K562 (cell line): ENCODE results near the gene USH1G. TPM values are rescaled to one million over a fixed set of nuclear protein-coding genes. Genes with fewer than 3 reads are reported as not detected.
A peak's percentile ranks its signal among the peaks of the same experiment; 100 is the strongest.

ENCODE experiments used
- C11orf30 ChIP-seq: fragments of 450-650 bp; IDR thresholded peaks from 2 replicates; pipeline ENCODE4 v1.6.1; 2016; ENCODE audit warnings: low read depth, mild to moderate bottlenecking
- DLX4 ChIP-seq: fragments of 250-450 bp; sonication (Bioruptor Pico); IDR thresholded peaks from 2 replicates; pipeline ENCODE4 v1.6.1; 2021; ENCODE audit warnings: mild to moderate bottlenecking
- ELF4 ChIP-seq: fragments of 450-650 bp; formaldehyde crosslinking; IDR thresholded peaks from 2 replicates; pipeline ENCODE4 v1.4.0; 2022; ENCODE audit warnings: missing genetic modification characterization
- GATAD2A ChIP-seq: fragments of 450-650 bp; IDR thresholded peaks from 2 replicates; pipeline ENCODE4 v1.6.1; 2017
- HDAC8 ChIP-seq: fragments of 450-650 bp; IDR thresholded peaks from 2 replicates; pipeline ENCODE4 v1.6.1; 2016; ENCODE audit warnings: mild to moderate bottlenecking, missing genetic modification characterization, moderate library complexity, missing compliant biosample characterization
- HEY1 ChIP-seq: fragments of 250-450 bp; sonication (Bioruptor Pico); IDR thresholded peaks from 2 replicates; pipeline ENCODE4 v1.5.0; 2020; ENCODE audit warnings: mild to moderate bottlenecking, moderate library complexity, borderline replicate concordance
- HNRNPUL1 ChIP-seq: fragments of 200-400 bp; formaldehyde crosslinking; IDR thresholded peaks from 2 replicates; pipeline ENCODE4 v1.6.1; 2017; ENCODE audit warnings: low read length
- ILK ChIP-seq: fragments of 450-650 bp; IDR thresholded peaks from 2 replicates; pipeline ENCODE4 v1.6.1; 2016; ENCODE audit warnings: missing genetic modification characterization, low read depth, mild to moderate bottlenecking, missing compliant biosample characterization, moderate library complexity, borderline replicate concordance
- NR2F6 ChIP-seq: fragments of 450-650 bp; formaldehyde crosslinking; IDR thresholded peaks from 2 replicates; pipeline ENCODE4 v1.4.0; 2020; ENCODE audit warnings: mild to moderate bottlenecking
- POLR2G ChIP-seq: fragments of 200-400 bp; formaldehyde crosslinking; IDR thresholded peaks from 2 replicates; pipeline ENCODE4 v1.6.1; 2017; ENCODE audit warnings: low read depth, mild to moderate bottlenecking, antibody characterized with exemption, low read length, moderate library complexity
- THRA ChIP-seq: fragments of 450-650 bp; IDR thresholded peaks from 2 replicates; pipeline ENCODE4 v1.6.1; 2017; ENCODE audit warnings: mild to moderate bottlenecking, moderate library complexity
- UBTF ChIP-seq, 2 experiments: IDR thresholded peaks; 2 replicates each; pipeline ENCODE4 v1.6.1; 2012; ENCODE audit warnings: improper control_type of control experiment in 2 of 2, low read depth in 2 of 2, low read length in 2 of 2, borderline replicate concordance in 1 of 2
- ZBTB1 ChIP-seq: sonication (generic); formaldehyde crosslinking; IDR thresholded peaks from 2 replicates; pipeline ENCODE4 v1.8.1; 2023; ENCODE audit warnings: missing genetic modification reagents, low read depth, mild to moderate bottlenecking, borderline replicate concordance
- ZBTB17 ChIP-seq: fragments of 450-650 bp; formaldehyde crosslinking; IDR thresholded peaks from 2 replicates; pipeline ENCODE4 v1.4.0; 2020; ENCODE audit warnings: mild to moderate bottlenecking
- ZBTB49 ChIP-seq: sonication (generic); formaldehyde crosslinking; IDR thresholded peaks from 2 replicates; pipeline ENCODE4 v1.8.0; 2022; ENCODE audit warnings: missing genetic modification reagents, mild to moderate bottlenecking, borderline replicate concordance
- ZBTB7A ChIP-seq: IDR thresholded peaks from 2 replicates; pipeline ENCODE4 v1.6.1; 2011; ENCODE audit warnings: low read depth, mild to moderate bottlenecking, low read length, moderate library complexity, borderline replicate concordance; ENCODE audit not compliant: control insufficient read depth
- ZBTB8A ChIP-seq: fragments of 450-650 bp; IDR thresholded peaks from 2 replicates; pipeline ENCODE4 v1.6.1; 2018; ENCODE audit warnings: mild to moderate bottlenecking, moderate library complexity; ENCODE audit not compliant: partially characterized antibody
- ZFX ChIP-seq: sonication (generic); formaldehyde crosslinking; IDR thresholded peaks from 2 replicates; pipeline ENCODE4 v1.8.0; 2022; ENCODE audit warnings: mild to moderate bottlenecking, missing genetic modification reagents, moderate library complexity
- polyA plus RNA-seq, 8 experiments: library from polyadenylated mRNA; depleted of rRNA in 4 of 8; stranded (reverse) in 5 of 8; unstranded in 3 of 8; fragments of >200 nt; fragmentation: Nextera tagmentation in 2 of 8; fragmentation: Illumina TruSeq in 1 of 8; extraction: Ambion mirVana in 2 of 8; extraction: Trizol in 1 of 8; gene quantifications; 2 replicates each; pipeline versions ENCODE4 v1.2.1 to v1.2.3, GENCODE V29; 2011 to 2014; ENCODE audit warnings: inconsistent platforms in 1 of 8, missing spikeins in 1 of 8
- total RNA-seq, 7 experiments: library from RNA; depleted of rRNA in 6 of 7; stranded (reverse); fragments of >200 nt in 6 of 7; fragmentation: Illumina TruSeq in 2 of 7; extraction: Trizol in 2 of 7; gene quantifications; 2 replicates each; pipeline versions ENCODE4 v1.2.1 to v1.2.3, GENCODE V29; 2011 to 2021; ENCODE audit warnings: low replicate concordance in 1 of 7

The USH1G gene
- total and polyA plus RNA-seq, 9 of the 15 experiments (the other 6 are each of a cell fraction or from before 2014, with no cell fraction given) = 0.22 to 1.00 (median 0.64) TPM; not detected in 2

- no peak for TF ChIP-seq ZBTB49 (CRISPR knock-in tag)
- no peak for TF ChIP-seq GATAD2A
- TF ChIP-seq ZFX (CRISPR knock-in tag) = 0 out of 2 replicates have a peak, but pooled peaks have one; percentile 43
- 0 out of 2 replicates have a peak, but pooled peaks have one; percentile 28 for TF ChIP-seq ZBTB1 (CRISPR knock-in tag)
- TF ChIP-seq DLX4 (CRISPR knock-in tag) = no peak
- no peak for TF ChIP-seq UBTF (IDR thresholded peaks at IDR 0.05; ENCODE audit: borderline replicate concordance in 1 of 2, low read depth in 2 of 2, low read length in 2 of 2)
- TF ChIP-seq C11orf30 = no peak
- TF ChIP-seq ILK (tag) = no peak
- no peak for TF ChIP-seq ZBTB8A
- TF ChIP-seq HNRNPUL1 = no peak
- TF ChIP-seq POLR2G = peak; percentile 59
- TF ChIP-seq ELF4 = no peak
- TF ChIP-seq THRA = no peak
- no peak for TF ChIP-seq NR2F6
- no peak for TF ChIP-seq ZBTB17 (CRISPR knock-in tag)
- TF ChIP-seq ZBTB7A = peak; percentile 79; the same call in 1 of the 2 replicates
- no peak for TF ChIP-seq HDAC8 (tag)
- no peak for TF ChIP-seq HEY1
Measured at GRCh38 chr17:74972107-74972972, 49.3 kb upstream of the USH1G start, which contains the start of gene HID1 (continued).
